ENCODE data around the gene ARL14EP.

Gene ARL14EP

DNA sequence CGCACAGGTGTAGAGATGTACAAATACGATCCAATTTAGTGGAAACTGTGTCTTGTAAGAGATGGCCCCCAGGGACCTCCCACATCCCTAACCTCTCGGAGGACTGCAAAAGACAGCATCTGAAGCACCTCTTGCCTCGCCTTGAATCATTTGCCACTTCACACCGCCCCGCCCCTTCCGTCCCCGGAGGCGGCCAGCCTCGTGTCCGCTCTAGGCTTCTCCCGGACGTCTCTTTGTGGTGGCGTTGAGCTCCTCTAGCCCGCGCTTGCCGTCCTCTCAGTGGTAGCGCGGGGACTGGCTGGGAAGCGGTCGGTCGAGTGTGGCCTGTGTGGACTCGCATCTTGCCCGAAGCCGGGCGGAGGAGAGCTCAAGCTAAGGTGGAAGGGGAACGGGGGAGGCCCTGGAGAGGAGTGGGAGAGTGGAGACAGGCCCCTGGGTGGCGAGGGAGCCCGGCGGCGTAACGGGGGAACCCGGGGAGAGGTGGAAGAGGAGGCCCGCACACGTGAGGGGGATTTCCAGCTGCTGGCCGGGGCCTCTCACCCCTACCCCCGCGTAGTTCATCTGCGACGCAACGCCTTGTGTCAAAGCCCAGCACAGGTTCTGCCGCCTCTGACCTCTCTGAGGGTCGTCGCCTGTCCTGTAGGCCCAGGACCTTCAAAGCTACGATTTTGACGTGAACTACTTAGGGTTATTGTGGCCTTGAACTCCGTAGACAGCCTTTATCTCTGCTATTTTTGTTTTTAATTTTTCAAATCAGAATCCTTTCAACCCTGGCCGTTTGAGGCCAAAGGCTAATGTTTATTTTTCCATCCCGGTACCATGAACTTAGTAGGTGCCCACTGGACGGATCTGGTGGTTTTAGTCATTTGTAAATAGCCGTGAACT, at the start of gene ARL14EP:
ARL14EP (plus strand) TSS at position 279 of the 885 bp plus-strand sequence. CDS start 7,845 bp downstream, outside the sequence.
- peak; percentile 97 for ATAC-seq
- DNase-seq: peak; percentile 88

DNA sequence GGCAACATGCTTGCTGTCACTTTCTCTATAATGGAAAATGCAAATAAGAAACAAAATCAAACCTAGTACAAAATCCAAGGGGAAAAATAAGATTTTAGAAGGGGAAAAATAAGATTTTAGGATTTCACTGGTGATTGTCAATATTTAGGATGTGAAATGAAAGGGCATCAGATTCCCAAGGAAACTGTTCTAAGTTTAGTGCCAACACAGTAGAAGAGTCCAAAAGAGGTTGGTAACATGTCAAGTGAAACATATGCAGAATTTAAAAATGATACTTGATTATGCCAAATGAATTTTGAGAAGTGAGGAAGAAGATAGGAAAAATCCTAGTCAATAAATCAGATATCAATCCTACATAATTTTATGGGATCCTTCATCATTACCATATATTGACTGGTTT, 45.7 kb upstream of the ARL14EP start:
- DNase-seq: no peak
- ATAC-seq: no peak

- DNase-seq (no peak), ATAC-seq (no peak)
Measured at GRCh38 chr11:30279796-30280195, 43.1 kb upstream of the ARL14EP start.

- peak; percentile 36 for ATAC-seq
- DNase-seq: no peak
Measured at GRCh38 chr11:30281476-30282288, 41.2 kb upstream of the ARL14EP start.

GRCh38 chr11:30282289-30282631, 40.6 kb upstream of the ARL14EP start:
- DNase-seq: peak; percentile 33
- ATAC-seq: peak; percentile 68

DNA sequence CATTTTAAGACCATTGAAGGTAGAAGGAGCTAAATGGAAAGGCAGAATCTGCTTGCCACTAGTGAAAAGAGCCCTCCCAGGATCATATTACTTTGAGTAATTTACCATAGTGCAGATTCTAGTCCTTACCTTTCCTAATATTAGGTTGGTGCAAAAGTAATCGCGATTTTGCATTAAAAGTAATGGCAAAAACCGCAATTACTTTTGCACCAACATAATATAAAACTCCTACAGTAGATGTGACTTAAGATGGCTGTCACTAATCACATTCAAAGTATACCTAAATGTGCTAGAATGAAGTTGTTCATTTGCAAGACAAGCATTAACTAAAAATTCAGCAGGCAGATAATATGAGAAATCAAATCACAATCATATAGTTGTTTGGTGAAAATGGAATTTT, 38.1 kb upstream of the ARL14EP start:
- ATAC-seq (no peak), DNase-seq (no peak)

GRCh38 chr11:30285416-30286121, 37.3 kb upstream of the ARL14EP start:
- ATAC-seq (no peak), DNase-seq (no peak)

DNA sequence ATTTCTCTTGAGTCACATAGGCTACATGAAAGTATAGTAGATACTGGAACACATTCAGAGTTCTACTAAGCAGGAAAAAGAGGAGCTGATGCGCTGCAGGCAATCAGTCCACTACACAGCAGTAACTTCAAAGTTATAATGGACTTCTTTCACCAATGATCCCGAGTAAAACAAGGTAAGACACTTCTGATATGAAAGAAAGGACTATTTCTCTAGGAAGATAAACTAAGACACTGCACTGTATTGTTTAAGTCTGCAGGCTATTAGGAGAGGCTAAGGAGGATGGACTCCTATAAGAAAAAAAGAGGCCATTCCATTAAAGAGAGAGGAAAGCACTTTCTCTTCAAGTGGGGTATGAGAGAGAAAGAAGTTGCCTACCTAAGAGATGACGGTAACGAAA, 31.6 kb upstream of the ARL14EP start:
- ATAC-seq: no peak
- no peak for DNase-seq

DNA sequence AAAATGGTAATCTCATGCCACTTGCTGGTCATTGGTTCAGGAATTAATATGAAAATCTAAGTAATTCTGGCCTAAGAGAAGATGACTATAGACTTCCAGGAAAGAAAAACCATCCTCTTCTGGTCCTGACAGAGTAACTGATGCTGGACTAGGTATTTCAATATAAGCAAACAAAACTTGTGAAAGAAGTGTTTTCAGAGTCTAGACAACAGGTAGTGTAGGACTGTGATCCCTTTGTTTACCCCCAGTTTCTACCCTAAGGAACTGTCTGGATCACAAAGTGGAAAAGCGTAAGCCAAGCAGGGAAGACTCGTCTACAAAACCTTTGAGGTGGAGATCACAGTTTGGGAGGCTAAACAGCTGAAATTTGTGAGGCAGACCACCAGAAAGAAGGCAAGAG, 30.4 kb upstream of the ARL14EP start:
- ATAC-seq: no peak
- DNase-seq: no peak

DNA sequence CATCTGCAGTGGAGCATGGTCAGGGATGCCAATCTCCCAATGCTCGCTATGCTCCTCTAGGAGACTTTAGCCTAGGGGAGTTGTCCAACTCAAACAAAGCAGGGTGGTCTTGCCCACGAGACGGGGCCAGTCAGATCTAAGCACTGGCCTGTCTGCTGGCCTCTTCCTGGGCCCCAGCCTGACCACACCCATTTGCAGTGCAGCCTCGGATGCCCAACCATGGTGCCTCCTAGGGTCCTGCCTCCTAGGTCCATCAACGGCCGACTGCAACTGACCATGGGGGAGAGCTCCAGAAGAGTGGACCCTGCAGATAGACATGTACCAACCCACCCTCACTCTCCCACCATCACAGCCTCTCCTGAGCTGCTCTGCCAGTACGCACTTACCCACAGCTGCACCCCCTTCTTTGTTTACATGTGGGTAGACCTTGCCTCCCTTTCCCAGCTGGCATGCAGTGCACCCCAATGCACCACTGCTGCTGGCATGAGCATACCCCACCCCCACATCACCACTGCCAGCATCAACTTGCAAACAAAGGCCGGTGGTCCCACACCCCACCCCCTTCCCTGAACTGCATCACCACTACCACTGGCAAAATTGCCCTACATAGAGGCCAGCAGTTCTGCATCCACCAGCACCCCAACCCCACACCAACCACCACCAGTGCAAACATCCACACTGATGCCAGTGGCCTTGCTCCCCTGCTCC, 27.6 kb upstream of the ARL14EP start:
- ATAC-seq: no peak

GRCh38 chr11:30304620-30305019, 18.3 kb upstream of the ARL14EP start:
- ATAC-seq (no peak), DNase-seq (no peak)

More for the DNA sequence above, 27.6 kb upstream of the ARL14EP start:
- DNase-seq: no peak

DNA sequence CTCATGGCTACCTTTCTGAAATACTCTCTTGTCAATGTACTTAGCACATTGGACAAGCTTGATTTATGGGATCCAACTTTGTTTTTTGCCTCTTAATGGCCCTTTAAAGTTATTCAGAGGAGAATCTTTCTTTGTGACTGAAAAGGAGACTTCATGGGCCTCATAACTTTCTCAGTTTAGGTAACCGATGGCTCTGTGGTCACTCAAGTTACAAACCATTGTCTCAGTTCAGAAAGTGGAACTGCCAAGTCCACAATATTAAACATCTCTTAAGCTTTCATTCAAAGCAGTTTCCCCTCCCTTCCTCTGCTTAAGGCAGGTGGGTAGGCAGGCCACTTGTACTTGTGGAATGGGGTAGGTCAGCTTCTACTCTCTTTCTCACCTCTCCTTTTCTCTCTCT, 12.3 kb upstream of the ARL14EP start:
- DNase-seq (no peak), ATAC-seq (no peak)

DNA sequence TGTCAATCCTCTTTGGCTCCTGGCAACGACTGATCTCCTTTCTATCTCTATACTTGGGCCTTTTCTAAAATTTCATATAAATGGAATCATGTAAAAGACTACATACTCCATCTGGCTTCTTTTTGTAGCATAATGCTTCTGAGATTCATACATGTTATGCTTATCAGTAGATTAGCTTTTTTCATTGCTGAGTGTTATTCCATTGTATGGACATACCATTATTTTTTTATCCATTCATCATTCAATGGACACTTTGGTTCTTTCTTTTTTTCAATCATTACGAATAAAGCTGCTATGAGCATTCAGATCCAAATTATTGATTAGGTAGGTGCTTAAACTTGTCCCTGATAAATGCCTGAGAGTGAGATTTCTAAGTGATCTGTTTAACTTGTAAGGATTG, 11.7 kb upstream of the ARL14EP start:
- DNase-seq (no peak), ATAC-seq (no peak)

- DNase-seq (no peak), ATAC-seq (no peak)
Measured at GRCh38 chr11:30312243-30312642, 10.7 kb upstream of the ARL14EP start.

GRCh38 chr11:30313580-30313979, 9.3 kb upstream of the ARL14EP start:
- ATAC-seq (no peak), DNase-seq (no peak)

- ATAC-seq: no peak
- no peak for DNase-seq
Measured at GRCh38 chr11:30314625-30315024, 8.3 kb upstream of the ARL14EP start.

DNA sequence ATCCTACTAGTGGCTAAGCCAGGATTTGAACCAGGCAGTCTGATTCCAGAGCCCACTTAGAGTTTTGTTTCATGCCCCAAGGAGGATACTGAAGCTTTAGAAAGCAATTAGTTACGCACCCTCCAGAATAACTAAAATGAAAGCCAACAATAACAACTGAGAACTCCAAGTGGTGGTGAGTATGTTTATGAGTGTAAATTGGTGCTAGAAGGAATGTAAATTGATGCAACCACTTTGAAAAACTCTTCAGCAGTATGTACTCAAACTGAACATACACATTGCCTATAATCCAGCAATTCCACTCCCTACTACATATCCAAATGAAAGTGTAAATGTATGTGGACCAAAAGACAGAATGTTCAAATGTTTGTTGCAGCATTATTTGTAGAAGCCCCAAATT, 6.7 kb upstream of the ARL14EP start:
- ATAC-seq (no peak), DNase-seq (no peak)

DNA sequence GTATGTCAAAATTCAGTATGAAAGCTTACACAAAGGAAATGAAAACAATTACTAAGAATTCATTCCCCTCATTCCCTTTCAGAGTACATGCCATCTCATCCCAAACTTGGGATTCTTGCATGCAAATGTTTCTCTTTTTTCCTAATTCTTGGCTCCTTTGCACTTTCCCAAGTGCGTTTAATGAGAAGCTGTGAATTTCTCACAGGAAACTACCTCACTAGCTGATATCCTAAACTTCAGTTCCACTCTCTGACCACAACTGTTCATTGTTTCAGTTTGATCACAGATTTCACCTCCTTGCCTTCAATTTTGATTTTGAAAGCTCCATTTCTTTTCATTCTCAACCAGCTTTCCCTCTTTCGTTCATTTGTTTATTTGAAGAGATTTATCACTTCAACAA, 5.9 kb upstream of the ARL14EP start:
- DNase-seq (no peak), ATAC-seq (no peak)

- no peak for ATAC-seq
- DNase-seq: no peak
Measured at GRCh38 chr11:30321321-30321720, 1.6 kb upstream of the ARL14EP start.

- ATAC-seq: no peak
Measured at GRCh38 chr11:30322191-30322590, 713 bp upstream of the ARL14EP start.

DNA sequence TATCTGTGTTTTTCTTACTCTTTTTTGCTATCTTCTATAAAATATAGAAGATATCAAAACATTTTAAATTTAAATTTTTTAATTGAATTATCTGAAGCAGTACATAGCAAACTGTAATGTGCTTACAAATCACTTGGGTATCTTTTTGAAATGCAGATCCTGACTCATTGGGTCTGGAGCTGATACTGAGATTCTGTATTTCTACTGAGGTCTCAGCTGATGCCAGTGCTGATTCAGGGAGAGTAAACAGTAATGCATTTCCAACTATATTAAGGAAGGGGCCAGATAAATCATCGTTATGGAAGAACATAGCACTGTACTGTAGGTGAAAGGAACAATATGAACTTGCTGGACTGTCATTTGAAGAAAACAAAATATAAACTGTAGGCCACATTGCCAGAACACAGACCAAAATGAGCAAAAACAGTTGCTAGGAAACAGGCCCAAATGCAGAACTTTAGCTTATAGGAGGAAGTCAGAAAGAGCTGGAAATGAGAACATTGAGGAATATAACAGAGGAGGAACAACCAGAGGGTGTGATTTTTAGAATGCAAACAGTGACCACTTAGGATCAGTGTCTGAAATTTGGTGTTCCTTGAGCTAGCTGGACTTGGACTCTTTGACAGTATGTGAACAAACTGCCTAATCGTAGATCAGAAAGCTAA, 3.3 kb downstream of the ARL14EP start:
- no peak for ATAC-seq

More at GRCh38 chr11:30322191-30322590, 713 bp upstream of the ARL14EP start:
- DNase-seq: no peak

More for the DNA sequence above, 3.3 kb downstream of the ARL14EP start:
- no peak for DNase-seq
